NB4 (cell line): ENCODE measurements around the gene TM4SF20.

ENCODE experiments used
- DNase-seq: peaks from one replicate; pipeline ENCODE4 v3.0.0; 2010; ENCODE audit warnings: low read depth
- H3K4me3 ChIP-seq: one replicate; pipeline ENCODE4 v1.5.1; 2011; ENCODE audit warnings: mild to moderate bottlenecking, low read depth, low read length, moderate library complexity
- MYC ChIP-seq: IDR thresholded peaks from 2 replicates; pipeline ENCODE4 v1.6.1; 2011; ENCODE audit warnings: low read depth, low read length
- POLR2A ChIP-seq: IDR thresholded peaks from 2 replicates; pipeline ENCODE4 v1.6.1; 2011; ENCODE audit warnings: mild to moderate bottlenecking; ENCODE audit not compliant: insufficient read length; ENCODE audit errors: extremely low read depth
- TF ChIP-seq, protein P1 (sequence below): IDR thresholded peaks from one replicate; pipeline ENCODE4 v1.5.1; 2012; ENCODE audit warnings: low read depth, low read length
- TF ChIP-seq, protein P2 (sequence below): IDR thresholded peaks from 2 replicates; pipeline ENCODE4 v1.6.1; 2011; ENCODE audit warnings: low read depth, low read length

The TM4SF20 gene

DNA sequence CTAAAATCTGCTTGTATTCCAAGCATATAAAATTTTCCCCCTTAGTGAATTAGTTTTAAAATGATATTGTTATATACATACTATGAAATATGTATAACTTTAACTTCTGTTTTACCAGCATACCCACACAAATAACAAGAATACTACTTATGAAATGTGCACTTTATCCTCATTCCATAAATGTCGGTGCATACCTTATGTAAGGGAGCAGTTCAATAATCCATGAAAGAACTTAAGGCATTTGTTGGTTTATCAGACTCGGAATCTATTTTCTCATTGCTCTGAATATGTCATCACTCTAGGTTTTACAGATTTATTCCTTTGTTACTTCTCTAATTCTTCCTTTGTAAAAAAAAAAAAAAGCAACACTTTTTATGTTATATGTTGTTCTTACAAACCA lies 66.5 kb downstream of the TM4SF20 start:
- DNase-seq, result no peak
- no peak overlapping the region for H3K4me3 ChIP-seq
- TF ChIP-seq, protein P1, sequence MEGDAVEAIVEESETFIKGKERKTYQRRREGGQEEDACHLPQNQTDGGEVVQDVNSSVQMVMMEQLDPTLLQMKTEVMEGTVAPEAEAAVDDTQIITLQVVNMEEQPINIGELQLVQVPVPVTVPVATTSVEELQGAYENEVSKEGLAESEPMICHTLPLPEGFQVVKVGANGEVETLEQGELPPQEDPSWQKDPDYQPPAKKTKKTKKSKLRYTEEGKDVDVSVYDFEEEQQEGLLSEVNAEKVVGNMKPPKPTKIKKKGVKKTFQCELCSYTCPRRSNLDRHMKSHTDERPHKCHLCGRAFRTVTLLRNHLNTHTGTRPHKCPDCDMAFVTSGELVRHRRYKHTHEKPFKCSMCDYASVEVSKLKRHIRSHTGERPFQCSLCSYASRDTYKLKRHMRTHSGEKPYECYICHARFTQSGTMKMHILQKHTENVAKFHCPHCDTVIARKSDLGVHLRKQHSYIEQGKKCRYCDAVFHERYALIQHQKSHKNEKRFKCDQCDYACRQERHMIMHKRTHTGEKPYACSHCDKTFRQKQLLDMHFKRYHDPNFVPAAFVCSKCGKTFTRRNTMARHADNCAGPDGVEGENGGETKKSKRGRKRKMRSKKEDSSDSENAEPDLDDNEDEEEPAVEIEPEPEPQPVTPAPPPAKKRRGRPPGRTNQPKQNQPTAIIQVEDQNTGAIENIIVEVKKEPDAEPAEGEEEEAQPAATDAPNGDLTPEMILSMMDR, result no peak
- TF ChIP-seq POLR2A (no peak), MYC (no peak)
- TF ChIP-seq, protein P2, sequence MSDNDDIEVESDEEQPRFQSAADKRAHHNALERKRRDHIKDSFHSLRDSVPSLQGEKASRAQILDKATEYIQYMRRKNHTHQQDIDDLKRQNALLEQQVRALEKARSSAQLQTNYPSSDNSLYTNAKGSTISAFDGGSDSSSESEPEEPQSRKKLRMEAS, result no peak
